GM21423 (cell line): ENCODE measurements around the gene ITPR2.
"Not testable (repeated sequence)": the region's sequence is repeated elsewhere in the genome, so short reads cannot be mapped to it uniquely, and the experiment has no call there.

Experiments used
- ATAC-seq: cut with Tn5 transposase; IDR thresholded peaks from one replicate; pipeline ENCODE4 v1.9.1; 2021; ENCODE audit warnings: mild to moderate bottlenecking, moderate library complexity; ENCODE audit not compliant: unreplicated experiment

Gene ITPR2

GRCh38 chr12:26791301-26791791 lies 41.6 kb downstream of the ITPR2 start:
- ATAC-seq, result peak; percentile 70

GRCh38 chr12:26790645-26790994 lies 42.4 kb downstream of the ITPR2 start:
- peak; percentile 10 for ATAC-seq

GRCh38 chr12:26789731-26790644 lies 43.0 kb downstream of the ITPR2 start:
- ATAC-seq, result no peak

GRCh38 chr12:26786865-26787514 lies 46.0 kb downstream of the ITPR2 start:
- no peak for ATAC-seq

GRCh38 chr12:26786491-26786864 lies 46.5 kb downstream of the ITPR2 start:
- ATAC-seq, result no peak

GRCh38 chr12:26783816-26784379 lies 49.1 kb downstream of the ITPR2 start:
- not testable (repeated sequence) for ATAC-seq

- ATAC-seq, result no peak
These were observed 49.9 kb downstream of the ITPR2 start for GRCh38 chr12:26783131-26783526.

GRCh38 chr12:26782372-26783130 lies 50.4 kb downstream of the ITPR2 start:
- no peak for ATAC-seq

GRCh38 chr12:26780656-26781055 lies 52.3 kb downstream of the ITPR2 start:
- ATAC-seq, result not testable (repeated sequence)

- not testable (repeated sequence) for ATAC-seq
These were observed 54.7 kb downstream of the ITPR2 start for GRCh38 chr12:26778173-26778775.

GRCh38 chr12:26777236-26777635 lies 55.8 kb downstream of the ITPR2 start:
- no peak for ATAC-seq

GRCh38 chr12:26775991-26776390 lies 57.0 kb downstream of the ITPR2 start:
- ATAC-seq, result not testable (repeated sequence)

GRCh38 chr12:26773313-26774104 lies 59.5 kb downstream of the ITPR2 start:
- ATAC-seq, result no peak

- no peak for ATAC-seq
These were observed 61.1 kb downstream of the ITPR2 start for GRCh38 chr12:26771861-26772260.

- ATAC-seq, result no peak
These were observed 62.5 kb downstream of the ITPR2 start for GRCh38 chr12:26770239-26771070.

GRCh38 chr12:26769611-26770010 lies 63.4 kb downstream of the ITPR2 start:
- ATAC-seq, result no peak

GRCh38 chr12:26768611-26769603 lies 64.1 kb downstream of the ITPR2 start:
- ATAC-seq, result peak; percentile 67

GRCh38 chr12:26767865-26768264 lies 65.1 kb downstream of the ITPR2 start:
- no peak for ATAC-seq
